Measurements from ENCODE around the gene C6orf62. TPM values are rescaled to one million over a fixed set of nuclear protein-coding genes. Genes with fewer than 3 reads are reported as not detected.
"Not testable (repeated sequence)": the region's sequence is repeated elsewhere in the genome, so short reads cannot be mapped to it uniquely, and the experiment has no call there.

C6orf62 gene
- total RNA-seq, 1 donor from 2014 or later, result 155 TPM

GRCh38 chr6:24699521-24700359 is 19.2 kb downstream of the C6orf62 start:
- no peaks in the 10 kb centered on the region for H3K27me3 Mint-ChIP-seq (ENCODE audit: unreplicated experiment)
- no peaks in the 10 kb centered on the region for H3K4me1 Mint-ChIP-seq (ENCODE audit: low read depth, unreplicated experiment)
- TF ChIP-seq CTCF (IDR thresholded peaks at IDR 0.05; ENCODE audit: partially characterized antibody, unreplicated experiment), result no peak
- no peak for DNase-seq
- H3K27ac Mint-ChIP-seq (ENCODE audit: unreplicated experiment), result no peak overlapping the region
- H3K36me3 Mint-ChIP-seq (ENCODE audit: unreplicated experiment), result no peaks in the 10 kb centered on the region
- no peak overlapping the region for H3K4me3 Mint-ChIP-seq (ENCODE audit: unreplicated experiment)
- no peaks in the 10 kb centered on the region for H3K9me3 Mint-ChIP-seq (ENCODE audit: unreplicated experiment)

- DNase-seq, result no peak
- peaks cover 2% of the 10 kb centered on the region for H3K27me3 Mint-ChIP-seq (ENCODE audit: unreplicated experiment)
- peaks cover 4% of the 10 kb centered on the region for H3K9me3 Mint-ChIP-seq (ENCODE audit: unreplicated experiment)
- TF ChIP-seq CTCF (IDR thresholded peaks at IDR 0.05; ENCODE audit: partially characterized antibody, unreplicated experiment), result no peak
- no peaks in the 10 kb centered on the region for H3K36me3 Mint-ChIP-seq (ENCODE audit: unreplicated experiment)
- no peak overlapping the region for H3K4me3 Mint-ChIP-seq (ENCODE audit: unreplicated experiment)
- no peak overlapping the region for H3K27ac Mint-ChIP-seq (ENCODE audit: unreplicated experiment)
- peaks cover 9% of the 10 kb centered on the region for H3K4me1 Mint-ChIP-seq (ENCODE audit: low read depth, unreplicated experiment)
Measured at GRCh38 chr6:24696097-24696496, 22.9 kb downstream of the C6orf62 start.

GRCh38 chr6:24695635-24696034 is 23.3 kb downstream of the C6orf62 start:
- not testable (repeated sequence) for H3K4me3 Mint-ChIP-seq (ENCODE audit: unreplicated experiment); H3K36me3 Mint-ChIP-seq (ENCODE audit: unreplicated experiment); H3K9me3 Mint-ChIP-seq (ENCODE audit: unreplicated experiment); H3K27ac Mint-ChIP-seq (ENCODE audit: unreplicated experiment); H3K27me3 Mint-ChIP-seq (ENCODE audit: unreplicated experiment)
- H3K4me1 Mint-ChIP-seq (ENCODE audit: low read depth, unreplicated experiment), result peaks cover 12% of the 10 kb centered on the region
- DNase-seq, result peak; percentile 30

- no peak overlapping the region for H3K27ac Mint-ChIP-seq (ENCODE audit: unreplicated experiment)
- peaks cover 14% of the 10 kb centered on the region for H3K4me1 Mint-ChIP-seq (ENCODE audit: low read depth, unreplicated experiment)
- no peaks in the 10 kb centered on the region for H3K36me3 Mint-ChIP-seq (ENCODE audit: unreplicated experiment)
- DNase-seq, result no peak
- peaks cover 4% of the 10 kb centered on the region for H3K9me3 Mint-ChIP-seq (ENCODE audit: unreplicated experiment)
- TF ChIP-seq CTCF (IDR thresholded peaks at IDR 0.05; ENCODE audit: partially characterized antibody, unreplicated experiment), result no peak
- no peak overlapping the region for H3K4me3 Mint-ChIP-seq (ENCODE audit: unreplicated experiment)
- H3K27me3 Mint-ChIP-seq (ENCODE audit: unreplicated experiment), result peaks cover 2% of the 10 kb centered on the region
Measured at GRCh38 chr6:24694198-24694597, 24.8 kb downstream of the C6orf62 start.

- TF ChIP-seq CTCF (IDR thresholded peaks at IDR 0.05; ENCODE audit: partially characterized antibody, unreplicated experiment), result no peak
- H3K4me3 Mint-ChIP-seq (ENCODE audit: unreplicated experiment), result no peak overlapping the region
- peaks cover 2% of the 10 kb centered on the region for H3K27me3 Mint-ChIP-seq (ENCODE audit: unreplicated experiment)
- no peak for DNase-seq
- H3K9me3 Mint-ChIP-seq (ENCODE audit: unreplicated experiment), result peaks cover 4% of the 10 kb centered on the region
- H3K27ac Mint-ChIP-seq (ENCODE audit: unreplicated experiment), result peak overlapping the region; percentile 41
- H3K4me1 Mint-ChIP-seq (ENCODE audit: low read depth, unreplicated experiment), result peaks cover 14% of the 10 kb centered on the region
- no peaks in the 10 kb centered on the region for H3K36me3 Mint-ChIP-seq (ENCODE audit: unreplicated experiment)
Measured at GRCh38 chr6:24692848-24693592, 25.9 kb downstream of the C6orf62 start.
